Breast epithelium (tissue), 3 donors: ENCODE results near the gene PTPRN2.

ENCODE experiments used
- CTCF ChIP-seq, 3 donors: fragments of 450-650 bp; IDR thresholded peaks; one replicate each; pipeline ENCODE4 v1.5.1; 2016 to 2017; ENCODE audit warnings: antibody characterized with exemption in 3 of 3, mild to moderate bottlenecking in 3 of 3, moderate library complexity in 3 of 3
- POLR2A ChIP-seq: fragments of 450-650 bp; IDR thresholded peaks from one replicate; pipeline ENCODE4 v1.6.1; 2016; ENCODE audit warnings: antibody characterized with exemption, mild to moderate bottlenecking, moderate library complexity
- POLR2AphosphoS5 ChIP-seq, 3 donors: sonication (generic); formaldehyde crosslinking; IDR thresholded peaks; one replicate each; pipeline ENCODE4 v1.6.1; 2017; ENCODE audit warnings: antibody characterized with exemption in 3 of 3

- no peak for TF ChIP-seq CTCF (IDR thresholded peaks at IDR 0.05)
- TF ChIP-seq POLR2AphosphoS5 (IDR thresholded peaks at IDR 0.05), result no peak
- no peak for TF ChIP-seq POLR2A
Observed at GRCh38 chr7:158111906-158112570, 475.6 kb downstream of the PTPRN2 start.
